Kidney (tissue), 14 donors: Measurements from ENCODE around the gene IGF1R. TPM values are rescaled to one million over a fixed set of nuclear protein-coding genes. Genes with fewer than 3 reads are reported as not detected.

Experiments
- DNase-seq, 5 donors: peaks; one replicate each; pipeline ENCODE4 v3.0.0-alpha.2; 2013 to 2020
- FAIRE-seq: peaks from 2 replicates; lab custom pipeline; 2012; peaks lifted over from hg19 to GRCh38; lab: Jason Lieb, UNC
- H3K27ac ChIP-seq, 2 donors: one replicate each; pipeline ENCODE4 v1.7.0; 2013; ENCODE audit warnings: low read depth in 2 of 2, low read length in 2 of 2, inconsistent platforms in 1 of 2
- H3K27me3 ChIP-seq: one replicate; pipeline ENCODE4 v1.7.1; 2013; ENCODE audit warnings: low read length, inconsistent platforms; ENCODE audit not compliant: control insufficient read depth, insufficient read depth
- H3K36me3 ChIP-seq, 3 donors: one replicate each; pipeline versions ENCODE4 v1.7.0 to v1.7.1; 2013; ENCODE audit warnings: low read length in 3 of 3, control low read depth in 1 of 3, inconsistent platforms in 1 of 3; ENCODE audit not compliant: insufficient read depth in 3 of 3, control insufficient read depth in 2 of 3
- H3K4me1 ChIP-seq, 3 donors: one replicate each; pipeline versions ENCODE4 v1.7.0 to v1.7.1; 2013; ENCODE audit warnings: low read length in 3 of 3, inconsistent platforms in 1 of 3, low read depth in 1 of 3; ENCODE audit not compliant: control insufficient read depth in 2 of 3, insufficient read depth in 2 of 3
- H3K4me3 ChIP-seq, 3 donors: one replicate each; pipeline versions ENCODE4 v1.7.0 to v1.8.1; 2013; ENCODE audit warnings: low read length in 3 of 3, control low read depth in 1 of 3, inconsistent platforms in 1 of 3
- H3K9ac ChIP-seq, 3 donors: one replicate each; pipeline versions ENCODE4 v1.7.0 to v1.7.1; 2013; ENCODE audit warnings: low read length in 3 of 3, control low read depth in 1 of 3, inconsistent platforms in 1 of 3
- H3K9me3 ChIP-seq, 3 donors: one replicate each; pipeline versions ENCODE4 v1.7.0 to v1.7.1; 2013; ENCODE audit warnings: low read length in 3 of 3, control low read depth in 1 of 3, inconsistent platforms in 1 of 3; ENCODE audit not compliant: control insufficient read depth in 2 of 3, insufficient read depth in 1 of 3
- intact Hi-C: fragments of 100-400 bp; cut with DNase I; formaldehyde crosslinking; loops from one replicate; pipeline ENCODE4 v1.11.1; 2022
- polyA plus RNA-seq: library from polyadenylated mRNA; stranded (reverse); fragments of 350-450 nt; fragmentation: Illumina TruSeq; extraction: RNeasy Lipid Tissue Mini Kit (QIAGEN cat#74804); gene quantifications from one replicate; pipeline ENCODE4 v1.2.3, GENCODE V29; 2014; ENCODE audit warnings: low read depth, low replicate concordance; ENCODE audit not compliant: insufficient read depth
- total RNA-seq: library from RNA; stranded (reverse); fragmentation: NEBNext Ultra II Directional; extraction: Animal tissue kit (Norgen Biotek cat#: 25700); gene quantifications from one replicate; pipeline ENCODE4 v1.2.1, GENCODE V29; 2021
- TF ChIP-seq, protein P1 (sequence below): IDR thresholded peaks from 3 replicates; pipeline ENCODE4 v1.5.1; 2012; ENCODE audit warnings: mild to moderate bottlenecking, moderate library complexity, borderline replicate concordance; ENCODE audit not compliant: insufficient read depth; ENCODE audit errors: extremely low read depth
- donor health status: control.
- donor health status: control.
- donor health status: control.
- donor health status: control.
- donor health status: control.
- donor health status: DM: yes; HTN: yes; CAD: no.
- donor health status: Normal renal cell carcinoma (clear cell type).

IGF1R gene
- total and polyA plus RNA-seq, 2 donors from 2014 or later = 6.5 to 73.2 TPM

DNA sequence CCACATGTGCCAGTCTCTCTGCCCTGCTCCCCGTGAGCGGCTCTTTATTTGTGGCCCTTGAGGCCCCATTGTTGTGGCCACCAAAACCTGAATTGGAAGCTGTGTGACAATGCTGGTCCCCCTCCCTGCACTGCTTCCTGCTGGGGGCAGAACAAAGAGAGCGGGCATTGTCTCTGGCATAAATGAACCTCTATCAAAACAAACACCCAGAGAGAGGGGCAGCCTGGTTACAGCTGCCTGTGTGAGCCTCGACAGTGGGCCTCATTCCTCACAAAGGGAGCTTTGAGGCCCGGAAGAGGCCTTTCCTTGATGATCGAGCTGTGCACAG lies 152.9 kb downstream of the IGF1R start:
- Histone ChIP-seq H3K36me3 (no peaks in the 10 kb centered on the region), H3K27ac (no peak overlapping the region), H3K9ac (no peak overlapping the region), H3K9me3 (no peaks in the 10 kb centered on the region), H3K4me3 (no peak overlapping the region), H3K4me1 (peaks cover 14 to 21% (median 17%) of the 10 kb centered on the region in 3 donors), H3K27me3 (no peaks in the 10 kb centered on the region)
- intact Hi-C loops = no loop called here
- FAIRE-seq = no peak
- DNase-seq = no peak
- TF ChIP-seq, protein P1, sequence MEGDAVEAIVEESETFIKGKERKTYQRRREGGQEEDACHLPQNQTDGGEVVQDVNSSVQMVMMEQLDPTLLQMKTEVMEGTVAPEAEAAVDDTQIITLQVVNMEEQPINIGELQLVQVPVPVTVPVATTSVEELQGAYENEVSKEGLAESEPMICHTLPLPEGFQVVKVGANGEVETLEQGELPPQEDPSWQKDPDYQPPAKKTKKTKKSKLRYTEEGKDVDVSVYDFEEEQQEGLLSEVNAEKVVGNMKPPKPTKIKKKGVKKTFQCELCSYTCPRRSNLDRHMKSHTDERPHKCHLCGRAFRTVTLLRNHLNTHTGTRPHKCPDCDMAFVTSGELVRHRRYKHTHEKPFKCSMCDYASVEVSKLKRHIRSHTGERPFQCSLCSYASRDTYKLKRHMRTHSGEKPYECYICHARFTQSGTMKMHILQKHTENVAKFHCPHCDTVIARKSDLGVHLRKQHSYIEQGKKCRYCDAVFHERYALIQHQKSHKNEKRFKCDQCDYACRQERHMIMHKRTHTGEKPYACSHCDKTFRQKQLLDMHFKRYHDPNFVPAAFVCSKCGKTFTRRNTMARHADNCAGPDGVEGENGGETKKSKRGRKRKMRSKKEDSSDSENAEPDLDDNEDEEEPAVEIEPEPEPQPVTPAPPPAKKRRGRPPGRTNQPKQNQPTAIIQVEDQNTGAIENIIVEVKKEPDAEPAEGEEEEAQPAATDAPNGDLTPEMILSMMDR = no peak

- TF ChIP-seq, protein P1 = no peak
- Histone ChIP-seq H3K9ac (no peak overlapping the region), H3K4me3 (no peak overlapping the region), H3K36me3 (no peaks in the 10 kb centered on the region), H3K27ac (no peak overlapping the region), H3K9me3 (no peaks in the 10 kb centered on the region), H3K27me3 (no peaks in the 10 kb centered on the region), H3K4me1 (peaks cover 14 to 21% (median 17%) of the 10 kb centered on the region in 3 donors)
- DNase-seq = no peak
- intact Hi-C loops = no loop called here
- FAIRE-seq = no peak
Measured at GRCh38 chr15:98802187-98802586, 153.8 kb downstream of the IGF1R start.

- Histone ChIP-seq H3K36me3 (no peaks in the 10 kb centered on the region), H3K9me3 (no peaks in the 10 kb centered on the region), H3K4me1 (peaks cover 14 to 21% (median 16%) of the 10 kb centered on the region in 3 donors), H3K27me3 (no peaks in the 10 kb centered on the region), H3K9ac (no peak overlapping the region), H3K4me3 (no peak overlapping the region), H3K27ac (no peak overlapping the region)
- FAIRE-seq = no peak
- TF ChIP-seq, protein P1 = no peak
- no peak for DNase-seq
- intact Hi-C loops = no loop called here
Measured at GRCh38 chr15:98803228-98804056, 155.1 kb downstream of the IGF1R start.

DNA sequence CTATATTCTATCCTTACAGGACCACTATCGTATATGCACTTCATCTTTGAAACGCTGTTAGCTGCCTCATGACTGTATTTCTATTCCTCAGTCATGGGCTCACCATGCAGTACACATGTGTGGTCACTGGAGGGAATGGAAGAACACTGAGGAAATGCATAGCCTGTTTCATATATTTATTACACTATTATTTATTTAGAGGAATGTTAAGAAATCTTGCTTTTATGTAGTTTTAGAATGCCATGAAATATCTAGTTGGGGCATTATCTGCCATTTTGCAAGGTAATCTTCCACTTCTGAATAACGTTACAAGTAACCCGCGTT lies 155.7 kb downstream of the IGF1R start:
- TF ChIP-seq, protein P1 = no peak
- DNase-seq = peak in 1 of 5 donors; percentile 55
- Histone ChIP-seq H3K36me3 (no peaks in the 10 kb centered on the region), H3K4me1 (peaks cover 10 to 21% (median 13%) of the 10 kb centered on the region in 3 donors), H3K9ac (no peak overlapping the region), H3K27ac (no peak overlapping the region), H3K4me3 (no peak overlapping the region), H3K9me3 (no peaks in the 10 kb centered on the region), H3K27me3 (no peaks in the 10 kb centered on the region)
- intact Hi-C loops = no loop called here
- no peak for FAIRE-seq
